ENCODE measurements around the gene MGAT5. TPM values are rescaled to one million over a fixed set of nuclear protein-coding genes. Genes with fewer than 3 reads are reported as not detected.

Gene MGAT5
- total RNA-seq, 1 experiment from 2014 or later = 24.5 TPM

GRCh38 chr2:134333646-134334189, 79.8 kb downstream of the MGAT5 start:
- no peak for DNase-seq (ENCODE audit: low spot score)

- DNase-seq (ENCODE audit: low spot score) = no peak
Measured at GRCh38 chr2:134334542-134335353, 80.9 kb downstream of the MGAT5 start.

GRCh38 chr2:134335601-134336000, 81.7 kb downstream of the MGAT5 start:
- no peak for DNase-seq (ENCODE audit: low spot score)

- no peak for DNase-seq (ENCODE audit: low spot score)
Measured at GRCh38 chr2:134336352-134336751, 82.5 kb downstream of the MGAT5 start.

- DNase-seq (ENCODE audit: low spot score) = no peak
Measured at GRCh38 chr2:134336921-134337320, 83.0 kb downstream of the MGAT5 start.

GRCh38 chr2:134337631-134338030, 83.8 kb downstream of the MGAT5 start:
- no peak for DNase-seq (ENCODE audit: low spot score)

- no peak for DNase-seq (ENCODE audit: low spot score)
Measured at GRCh38 chr2:134338208-134338607, 84.3 kb downstream of the MGAT5 start.

GRCh38 chr2:134341476-134341875, 87.6 kb downstream of the MGAT5 start:
- no peak for DNase-seq (ENCODE audit: low spot score)

- DNase-seq (ENCODE audit: low spot score) = no peak
Measured at GRCh38 chr2:134344954-134345697, 91.3 kb downstream of the MGAT5 start.

- no peak for DNase-seq (ENCODE audit: low spot score)
Measured at GRCh38 chr2:134346141-134346540, 92.3 kb downstream of the MGAT5 start.

GRCh38 chr2:134347756-134348155, 93.9 kb downstream of the MGAT5 start:
- DNase-seq (ENCODE audit: low spot score) = no peak

- no peak for DNase-seq (ENCODE audit: low spot score)
Measured at GRCh38 chr2:134348239-134348638, 94.4 kb downstream of the MGAT5 start.

- DNase-seq (ENCODE audit: low spot score) = no peak
Measured at GRCh38 chr2:134348760-134349159, 94.9 kb downstream of the MGAT5 start.

GRCh38 chr2:134351016-134351415, 97.1 kb downstream of the MGAT5 start:
- no peak for DNase-seq (ENCODE audit: low spot score)

GRCh38 chr2:134351899-134352298, 98.0 kb downstream of the MGAT5 start:
- DNase-seq (ENCODE audit: low spot score) = no peak

GRCh38 chr2:134352844-134353243, 99.0 kb downstream of the MGAT5 start:
- no peak for DNase-seq (ENCODE audit: low spot score)

GRCh38 chr2:134354611-134355010, 100.7 kb downstream of the MGAT5 start:
- DNase-seq (ENCODE audit: low spot score) = no peak

GRCh38 chr2:134357814-134358213, 103.9 kb downstream of the MGAT5 start:
- DNase-seq (ENCODE audit: low spot score) = no peak

- DNase-seq (ENCODE audit: low spot score) = peak; percentile 64
Measured at GRCh38 chr2:134359367-134360081, 105.7 kb downstream of the MGAT5 start.

GRCh38 chr2:134360745-134361487, 107.0 kb downstream of the MGAT5 start:
- DNase-seq (ENCODE audit: low spot score) = no peak

GRCh38 chr2:134361648-134362047, 107.8 kb downstream of the MGAT5 start:
- DNase-seq (ENCODE audit: low spot score) = no peak
